Endodermal cell (in vitro differentiated cells): ENCODE measurements around the gene KREMEN1. TPM values are rescaled to one million over a fixed set of nuclear protein-coding genes. Genes with fewer than 3 reads are reported as not detected.

ENCODE experiments used
- DNase-seq: peaks from one replicate; pipeline ENCODE4 v3.0.0-alpha.2; 2017
- H3K27ac ChIP-seq: 2 replicates; pipeline ENCODE4 v1.5.1; 2013; ENCODE audit warnings: mild to moderate bottlenecking, low read depth, low read length, moderate library complexity
- H3K27me3 ChIP-seq: 2 replicates; pipeline ENCODE4 v1.6.1; 2013; ENCODE audit warnings: mild to moderate bottlenecking, low read length, moderate library complexity; ENCODE audit not compliant: insufficient read depth, control insufficient read depth, poor library complexity, severe bottlenecking
- H3K36me3 ChIP-seq: 2 replicates; pipeline ENCODE4 v1.7.0; 2013; ENCODE audit warnings: mild to moderate bottlenecking, low read length, moderate library complexity; ENCODE audit not compliant: control insufficient read depth, insufficient read depth
- H3K4me1 ChIP-seq: one replicate; pipeline ENCODE4 v1.7.0; 2013; ENCODE audit warnings: low read length; ENCODE audit not compliant: control insufficient read depth, insufficient read depth
- H3K4me3 ChIP-seq: 2 replicates; pipeline ENCODE4 v1.5.1; 2013; ENCODE audit warnings: mild to moderate bottlenecking, low read length, moderate library complexity
- H3K9ac ChIP-seq: 2 replicates; pipeline ENCODE4 v1.6.1; 2013; ENCODE audit warnings: mild to moderate bottlenecking, low read length, moderate library complexity; ENCODE audit not compliant: poor library complexity, severe bottlenecking; ENCODE audit errors: extremely low read depth
- H3K9me3 ChIP-seq: 2 replicates; pipeline ENCODE4 v1.6.1; 2013; ENCODE audit warnings: mild to moderate bottlenecking, low read length, moderate library complexity; ENCODE audit not compliant: control insufficient read depth
- H3K27ac Mint-ChIP-seq: 2 replicates; pipeline ENCODE4 v1.8.0; 2020; ENCODE audit warnings: mixed read lengths
- H3K27me3 Mint-ChIP-seq: 2 replicates; pipeline ENCODE4 v1.8.0; 2021; ENCODE audit warnings: mild to moderate bottlenecking, mixed read lengths; ENCODE audit not compliant: insufficient read depth
- H3K36me3 Mint-ChIP-seq: 2 replicates; pipeline ENCODE4 v1.8.0; 2020; ENCODE audit warnings: low read depth, mixed read lengths
- H3K4me1 Mint-ChIP-seq: 2 replicates; pipeline ENCODE4 v1.8.0; 2020; ENCODE audit warnings: mixed read lengths
- H3K4me3 Mint-ChIP-seq: 2 replicates; pipeline ENCODE4 v1.8.0; 2020; ENCODE audit warnings: mild to moderate bottlenecking, moderate library complexity, mixed read lengths
- H3K9me3 Mint-ChIP-seq: 2 replicates; pipeline ENCODE4 v1.8.0; 2020; ENCODE audit warnings: mild to moderate bottlenecking, mixed read lengths
- WGBS, 2 experiments: methylation state at CpG; one replicate each; pipeline versions ENCODE4 v1.1.5 to v1.1.7; 2013; ENCODE audit warnings: missing lambda C conversion rate in 2 of 2, mixed read lengths in 1 of 2; ENCODE audit not compliant: insufficient coverage in 1 of 2, insufficient read length in 1 of 2; 5-methylcytosine and 5-hydroxymethylcytosine counted together
- total RNA-seq, 2 donors: library from RNA; stranded (reverse); fragmentation: NEBNext Ultra II Directional in 1 of 2; extraction: Animal tissue kit (Norgen Biotek cat#: 25700) in 1 of 2; gene quantifications; 2 replicates in 1 of 2; 3 replicates in 1 of 2; pipeline ENCODE4 v1.2.1, GENCODE V29; 2021
- TF ChIP-seq, protein P1 (sequence below): fragments of 200-600 bp; sonication (generic); conservative IDR thresholded peaks from 2 replicates; pipeline ENCODE4 v1.5.0; 2021; ENCODE audit warnings: antibody characterized with exemption, mild to moderate bottlenecking

KREMEN1 gene
- total RNA-seq, 2 donors from 2014 or later: 6.2 to 7.5 TPM

DNA sequence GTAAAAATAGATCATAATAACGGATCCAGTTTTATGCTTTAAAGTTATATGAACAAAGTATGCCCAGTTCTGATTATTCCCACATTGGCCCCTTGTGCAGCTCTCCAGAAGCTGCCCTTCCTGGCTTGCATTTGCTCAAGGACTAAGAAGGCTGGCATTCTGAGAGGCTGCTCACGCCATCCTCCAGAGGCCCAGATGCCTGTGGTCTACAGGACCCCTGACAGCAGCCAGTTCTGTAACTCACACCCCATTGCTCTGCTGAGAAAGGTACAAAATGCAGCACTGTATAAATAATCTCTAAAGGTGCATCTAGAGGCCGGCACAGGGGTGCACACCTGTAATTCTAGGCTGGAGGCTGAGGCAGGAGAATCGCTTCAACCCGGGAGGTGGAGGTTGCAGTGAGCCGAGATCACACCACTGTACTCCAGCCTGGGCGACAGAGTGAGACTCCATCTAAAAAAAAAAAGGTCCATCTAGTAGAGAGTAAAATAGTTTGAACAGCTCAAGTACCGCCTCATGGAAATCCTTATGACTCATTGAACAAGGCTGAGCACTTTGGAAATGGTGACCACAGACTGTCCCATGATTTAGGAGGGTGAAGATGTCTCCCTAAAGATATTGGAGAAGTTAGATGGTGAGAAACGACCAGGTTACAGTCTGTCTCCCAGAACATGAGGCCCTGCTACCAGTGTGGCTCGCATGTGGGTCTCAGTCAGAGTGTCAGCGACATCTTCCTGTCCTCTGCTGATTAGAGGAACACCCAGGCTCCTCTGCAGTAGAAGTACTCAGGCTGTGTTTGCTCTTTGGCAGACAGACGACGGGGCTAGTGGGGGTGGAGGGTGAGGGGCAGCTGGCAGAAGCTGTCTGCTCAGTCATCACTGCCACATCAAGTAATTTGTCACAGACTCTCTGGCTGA lies 56.3 kb downstream of the KREMEN1 start:
- no peaks in the 10 kb centered on the region for H3K27me3 ChIP-seq
- no peaks in the 10 kb centered on the region for H3K36me3 ChIP-seq
- 82 to 86% methylated on average over 12 to 13 of the region's 13 CpGs for WGBS, 2 experiments
- TF ChIP-seq, protein P1, sequence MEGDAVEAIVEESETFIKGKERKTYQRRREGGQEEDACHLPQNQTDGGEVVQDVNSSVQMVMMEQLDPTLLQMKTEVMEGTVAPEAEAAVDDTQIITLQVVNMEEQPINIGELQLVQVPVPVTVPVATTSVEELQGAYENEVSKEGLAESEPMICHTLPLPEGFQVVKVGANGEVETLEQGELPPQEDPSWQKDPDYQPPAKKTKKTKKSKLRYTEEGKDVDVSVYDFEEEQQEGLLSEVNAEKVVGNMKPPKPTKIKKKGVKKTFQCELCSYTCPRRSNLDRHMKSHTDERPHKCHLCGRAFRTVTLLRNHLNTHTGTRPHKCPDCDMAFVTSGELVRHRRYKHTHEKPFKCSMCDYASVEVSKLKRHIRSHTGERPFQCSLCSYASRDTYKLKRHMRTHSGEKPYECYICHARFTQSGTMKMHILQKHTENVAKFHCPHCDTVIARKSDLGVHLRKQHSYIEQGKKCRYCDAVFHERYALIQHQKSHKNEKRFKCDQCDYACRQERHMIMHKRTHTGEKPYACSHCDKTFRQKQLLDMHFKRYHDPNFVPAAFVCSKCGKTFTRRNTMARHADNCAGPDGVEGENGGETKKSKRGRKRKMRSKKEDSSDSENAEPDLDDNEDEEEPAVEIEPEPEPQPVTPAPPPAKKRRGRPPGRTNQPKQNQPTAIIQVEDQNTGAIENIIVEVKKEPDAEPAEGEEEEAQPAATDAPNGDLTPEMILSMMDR: no peak
- H3K27ac ChIP-seq: no peak overlapping the region
- Mint-ChIP-seq H3K36me3 (peaks cover 18% of the 10 kb centered on the region), H3K9me3 (peaks cover 4% of the 10 kb centered on the region), H3K27ac (peak overlapping the region; percentile 41), H3K4me3 (no peak overlapping the region), H3K4me1 (peaks cover 6% of the 10 kb centered on the region), H3K27me3 (no peaks in the 10 kb centered on the region)
- DNase-seq: no peak
- no peak overlapping the region for H3K9ac ChIP-seq
- H3K9me3 ChIP-seq: peaks cover 7% of the 10 kb centered on the region
- no peak overlapping the region for H3K4me3 ChIP-seq
- H3K4me1 ChIP-seq: no peaks in the 10 kb centered on the region

- no peaks in the 10 kb centered on the region for H3K27me3 Mint-ChIP-seq
- no peak overlapping the region for H3K4me3 Mint-ChIP-seq
- Histone ChIP-seq H3K9ac (no peak overlapping the region), H3K4me1 (no peaks in the 10 kb centered on the region), H3K4me3 (no peak overlapping the region), H3K27ac (no peak overlapping the region), H3K27me3 (no peaks in the 10 kb centered on the region), H3K36me3 (no peaks in the 10 kb centered on the region), H3K9me3 (peaks cover 7% of the 10 kb centered on the region)
- peaks cover 22% of the 10 kb centered on the region for H3K36me3 Mint-ChIP-seq
- H3K9me3 Mint-ChIP-seq: peaks cover 7% of the 10 kb centered on the region
- TF ChIP-seq, protein P1: no peak
- 80 to 93% methylated on average over 1 of the region's 2 CpGs for WGBS, 2 experiments
- H3K4me1 Mint-ChIP-seq: peaks cover 6% of the 10 kb centered on the region
- peak overlapping the region; percentile 41 for H3K27ac Mint-ChIP-seq
- DNase-seq: no peak
These were observed 56.9 kb downstream of the KREMEN1 start for GRCh38 chr22:29129808-29130140.

DNA sequence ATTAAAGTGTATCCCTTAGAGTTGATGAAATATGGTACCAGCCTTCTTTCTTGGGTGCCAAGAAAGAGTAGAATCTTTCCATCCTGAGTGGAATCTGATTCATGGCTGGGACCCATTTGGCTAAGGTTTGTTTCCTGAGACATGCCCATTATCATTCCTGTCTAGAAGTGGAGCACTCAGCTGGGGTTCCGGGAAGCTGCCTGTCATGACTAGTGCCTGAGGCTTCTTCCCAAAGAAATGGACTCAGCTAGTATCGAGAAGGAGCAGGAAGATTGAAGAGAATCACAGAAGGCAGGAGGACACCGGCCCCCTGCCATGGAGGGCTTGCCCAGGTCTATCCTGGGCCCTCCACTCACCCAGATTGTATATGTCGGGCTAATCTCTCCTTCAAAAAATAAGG lies 57.6 kb downstream of the KREMEN1 start:
- Histone ChIP-seq H3K9me3 (peaks cover 7% of the 10 kb centered on the region), H3K4me1 (no peaks in the 10 kb centered on the region), H3K27me3 (no peaks in the 10 kb centered on the region), H3K4me3 (no peak overlapping the region), H3K27ac (no peak overlapping the region), H3K36me3 (no peaks in the 10 kb centered on the region), H3K9ac (no peak overlapping the region)
- TF ChIP-seq, protein P1: no peak
- 95 to 100% methylated on average over 2 to 4 of the region's 4 CpGs for WGBS, 2 experiments
- Mint-ChIP-seq H3K36me3 (peaks cover 22% of the 10 kb centered on the region), H3K27me3 (no peaks in the 10 kb centered on the region), H3K27ac (no peak overlapping the region), H3K4me3 (no peak overlapping the region), H3K4me1 (peaks cover 6% of the 10 kb centered on the region), H3K9me3 (peaks cover 7% of the 10 kb centered on the region)
- DNase-seq: no peak
